LNCAP (cell line): ENCODE data around the gene MACO1.

Source experiments
- CTCF ChIP-seq: fragments of 450-650 bp; IDR thresholded peaks from 2 replicates; pipeline ENCODE4 v1.5.1; 2017; ENCODE audit warnings: mild to moderate bottlenecking

The MACO1 gene

GRCh38 chr1:25528881-25529517, 98.3 kb downstream of the MACO1 start:
- TF ChIP-seq CTCF: no peak

- no peak for TF ChIP-seq CTCF
Observed at GRCh38 chr1:25529518-25530185, 99.0 kb downstream of the MACO1 start.

- TF ChIP-seq CTCF: no peak
Observed at GRCh38 chr1:25530186-25531081, 99.7 kb downstream of the MACO1 start.

- no peak for TF ChIP-seq CTCF
Observed at GRCh38 chr1:25531082-25531461, 100.4 kb downstream of the MACO1 start.

- no peak for TF ChIP-seq CTCF
Observed at GRCh38 chr1:25532970-25533369, 102.3 kb downstream of the MACO1 start.

GRCh38 chr1:25533775-25534409, 103.2 kb downstream of the MACO1 start:
- TF ChIP-seq CTCF: no peak

GRCh38 chr1:25534410-25534788, 103.7 kb downstream of the MACO1 start:
- no peak for TF ChIP-seq CTCF
